Keratinocyte (primary cell): ENCODE results near the gene VSIG10L2.

Experiments used
- CTCF ChIP-seq, 3 experiments: IDR thresholded peaks in 1 of 3; conservative IDR thresholded peaks in 1 of 3; optimal IDR thresholded peaks in 1 of 3; 2 replicates in 2 of 3; 3 replicates in 1 of 3; pipeline versions ENCODE3 to v1.5.1; 2011; ENCODE audit warnings: low read length in 3 of 3, mild to moderate bottlenecking in 3 of 3, moderate library complexity in 2 of 3, control low read depth in 1 of 3, inconsistent platforms in 1 of 3; ENCODE audit not compliant: insufficient read depth in 2 of 3; ENCODE audit errors: extremely low read depth in 1 of 3
- EZH2 ChIP-seq: IDR thresholded peaks from one replicate; pipeline ENCODE4 v1.6.1; 2012; ENCODE audit warnings: inconsistent platforms, mild to moderate bottlenecking, low read length, moderate library complexity

- no peak for TF ChIP-seq CTCF (optimal IDR thresholded peaks at IDR 0.05 in 1 of 3, IDR thresholded peaks at IDR 0.05 in 1 of 3, conservative IDR thresholded peaks at IDR 0.05 in 1 of 3; ENCODE audit: extremely low read depth in 1 of 3, insufficient read depth in 2 of 3, low read length in 3 of 3)
- TF ChIP-seq EZH2: no peak
These were observed 29.8 kb downstream of the VSIG10L2 start for GRCh38 chr11:125975634-125976033.
